ENCODE data around the gene DPH1.
"Not testable (repeated sequence)": the region's sequence is repeated elsewhere in the genome, so short reads cannot be mapped to it uniquely, and the experiment has no call there.

The DPH1 gene

DNA sequence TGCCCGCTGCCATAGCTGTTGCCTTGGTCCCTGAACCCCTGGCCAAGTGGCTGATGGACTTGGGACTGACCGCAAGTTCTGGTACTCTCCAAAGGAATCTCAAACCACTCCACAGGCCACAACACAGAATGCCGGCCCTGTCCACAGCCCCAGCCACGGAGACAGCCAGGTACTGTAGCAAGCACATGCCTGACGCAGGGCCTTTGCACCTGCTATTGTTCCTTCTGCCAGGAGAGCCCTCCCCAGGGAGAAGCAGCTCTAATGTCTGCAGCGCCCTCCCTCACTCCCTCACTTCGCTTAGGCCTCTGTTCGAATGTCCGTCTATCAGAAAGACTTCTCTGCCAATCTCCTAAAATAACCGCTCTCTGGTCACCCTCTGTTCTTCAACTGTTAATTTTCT lies 20.2 kb upstream of the DPH1 start:
- DNase-seq (ENCODE audit: low read depth) = no peak
- TF ChIP-seq, protein P1, sequence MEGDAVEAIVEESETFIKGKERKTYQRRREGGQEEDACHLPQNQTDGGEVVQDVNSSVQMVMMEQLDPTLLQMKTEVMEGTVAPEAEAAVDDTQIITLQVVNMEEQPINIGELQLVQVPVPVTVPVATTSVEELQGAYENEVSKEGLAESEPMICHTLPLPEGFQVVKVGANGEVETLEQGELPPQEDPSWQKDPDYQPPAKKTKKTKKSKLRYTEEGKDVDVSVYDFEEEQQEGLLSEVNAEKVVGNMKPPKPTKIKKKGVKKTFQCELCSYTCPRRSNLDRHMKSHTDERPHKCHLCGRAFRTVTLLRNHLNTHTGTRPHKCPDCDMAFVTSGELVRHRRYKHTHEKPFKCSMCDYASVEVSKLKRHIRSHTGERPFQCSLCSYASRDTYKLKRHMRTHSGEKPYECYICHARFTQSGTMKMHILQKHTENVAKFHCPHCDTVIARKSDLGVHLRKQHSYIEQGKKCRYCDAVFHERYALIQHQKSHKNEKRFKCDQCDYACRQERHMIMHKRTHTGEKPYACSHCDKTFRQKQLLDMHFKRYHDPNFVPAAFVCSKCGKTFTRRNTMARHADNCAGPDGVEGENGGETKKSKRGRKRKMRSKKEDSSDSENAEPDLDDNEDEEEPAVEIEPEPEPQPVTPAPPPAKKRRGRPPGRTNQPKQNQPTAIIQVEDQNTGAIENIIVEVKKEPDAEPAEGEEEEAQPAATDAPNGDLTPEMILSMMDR (conservative IDR thresholded peaks at IDR 0.05; ENCODE audit: low read depth, low read length) = no peak
- H3K4me3 ChIP-seq (ENCODE audit: low read length) = no peak overlapping the region

- TF ChIP-seq, protein P1 (conservative IDR thresholded peaks at IDR 0.05; ENCODE audit: low read depth, low read length) = no peak
- no peak overlapping the region for H3K4me3 ChIP-seq (ENCODE audit: low read length)
- no peak for DNase-seq (ENCODE audit: low read depth)
Observed at GRCh38 chr17:2011411-2012371, 18.3 kb upstream of the DPH1 start.

DNA sequence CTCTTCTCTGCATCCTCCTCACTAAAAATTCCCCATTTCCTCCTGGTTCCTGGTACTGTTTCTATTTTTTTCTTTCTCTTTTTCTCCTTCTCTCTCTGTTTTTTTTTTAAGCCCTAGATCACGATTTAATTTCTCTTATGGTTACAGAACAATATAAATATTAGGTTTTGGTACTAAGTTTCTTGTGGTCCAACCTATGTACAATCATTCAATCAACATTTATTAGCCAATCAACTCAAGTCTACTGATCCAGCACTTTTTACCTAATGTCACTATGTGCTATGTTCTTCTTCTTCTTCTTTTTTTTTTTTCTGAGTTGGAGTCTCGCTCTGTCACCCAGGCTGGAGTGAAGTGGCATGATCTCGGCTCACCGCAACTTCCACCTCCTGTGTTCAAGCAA lies 17.5 kb upstream of the DPH1 start:
- H3K4me3 ChIP-seq (ENCODE audit: low read length) = no peak overlapping the region
- no peak for DNase-seq (ENCODE audit: low read depth)
- TF ChIP-seq, protein P1 (conservative IDR thresholded peaks at IDR 0.05; ENCODE audit: low read depth, low read length) = no peak

DNA sequence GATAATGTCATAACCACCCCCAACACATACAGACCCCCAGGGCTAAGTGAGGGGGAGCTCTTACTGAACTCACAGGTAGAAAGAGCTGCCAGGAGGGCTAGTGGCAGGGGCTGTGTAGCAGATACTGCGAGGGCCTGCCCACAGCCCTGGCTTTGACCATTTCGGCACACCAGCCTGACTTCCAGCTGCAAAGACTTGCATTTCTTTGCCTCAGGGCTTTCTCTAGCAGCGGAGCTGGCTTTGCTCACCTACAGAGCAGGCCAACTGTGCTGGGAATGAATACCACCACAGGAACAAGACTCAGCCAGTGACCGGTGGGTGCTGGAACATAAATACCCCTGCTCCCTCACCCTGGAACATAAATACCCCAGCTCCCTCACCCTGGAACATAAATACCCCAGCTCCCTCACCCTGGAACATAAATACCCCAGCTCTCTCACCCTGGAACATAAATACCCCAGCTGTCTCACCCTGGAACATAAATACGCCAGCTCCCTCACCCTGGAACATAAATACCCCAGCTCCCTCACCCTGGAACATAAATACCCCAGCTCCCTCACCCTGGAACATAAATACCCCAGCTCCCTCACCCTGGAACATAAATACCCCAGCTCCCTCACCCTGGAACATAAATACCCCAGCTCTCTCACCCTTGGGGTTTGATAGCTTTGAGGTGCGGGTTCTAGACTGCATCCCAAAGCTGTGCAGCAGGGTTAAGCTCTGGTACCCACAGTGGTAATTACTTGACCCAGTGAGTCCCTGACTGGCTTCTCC lies 16.5 kb upstream of the DPH1 start:
- not testable (repeated sequence) for H3K4me3 ChIP-seq (ENCODE audit: low read length); DNase-seq (ENCODE audit: low read depth)

GRCh38 chr17:2013994-2014317 lies 16.0 kb upstream of the DPH1 start:
- TF ChIP-seq, protein P1 (conservative IDR thresholded peaks at IDR 0.05; ENCODE audit: low read depth, low read length) = no peak
- no peak for DNase-seq (ENCODE audit: low read depth)
- H3K4me3 ChIP-seq (ENCODE audit: low read length) = no peak overlapping the region

- TF ChIP-seq, protein P1 (conservative IDR thresholded peaks at IDR 0.05; ENCODE audit: low read depth, low read length) = no peak
- DNase-seq (ENCODE audit: low read depth) = no peak
- no peak overlapping the region for H3K4me3 ChIP-seq (ENCODE audit: low read length)
Observed at GRCh38 chr17:2015314-2015713, 14.6 kb upstream of the DPH1 start.

- TF ChIP-seq, protein P1 (conservative IDR thresholded peaks at IDR 0.05; ENCODE audit: low read depth, low read length) = no peak
- no peak overlapping the region for H3K4me3 ChIP-seq (ENCODE audit: low read length)
- DNase-seq (ENCODE audit: low read depth) = no peak
Observed at GRCh38 chr17:2016494-2016893, 13.5 kb upstream of the DPH1 start.

Measured in retinal pigment epithelial cell (primary cell).